GM18517 (cell line): ENCODE measurements around the gene ARPC4.
"Not testable (repeated sequence)": the region's sequence is repeated elsewhere in the genome, so short reads cannot be mapped to it uniquely, and the experiment has no call there.

ENCODE experiments used
- ATAC-seq: cut with Tn5 transposase; IDR thresholded peaks from one replicate; pipeline ENCODE4 v1.9.1; 2021; ENCODE audit warnings: mild to moderate bottlenecking, moderate library complexity; ENCODE audit not compliant: unreplicated experiment

The ARPC4 gene

GRCh38 chr3:9851383-9851782 lies 58.5 kb downstream of the ARPC4 start:
- ATAC-seq: not testable (repeated sequence)

- ATAC-seq: not testable (repeated sequence)
Measured at GRCh38 chr3:9851926-9852325, 59.0 kb downstream of the ARPC4 start.

GRCh38 chr3:9852528-9852927 lies 59.6 kb downstream of the ARPC4 start:
- no peak for ATAC-seq

GRCh38 chr3:9854291-9854940 lies 61.5 kb downstream of the ARPC4 start:
- not testable (repeated sequence) for ATAC-seq

- no peak for ATAC-seq
Measured at GRCh38 chr3:9855594-9855993, 62.7 kb downstream of the ARPC4 start.
